Effector memory CD8-positive, alpha-beta T cell (primary cell): ENCODE results near the gene S1PR2.

Experiments used
- ATAC-seq: fragments of 150-1000 bp; cut with Tn5 transposase; replicated peaks from 2 replicates; pipeline ENCODE4 v1.10.0; 2021; ENCODE audit warnings: mild to moderate bottlenecking, moderate library complexity
- DNase-seq, 3 experiments: peaks; one replicate each; pipeline ENCODE4 v3.0.0; 2021
- H3K27ac Mint-ChIP-seq, 2 donors: one replicate each; pipeline ENCODE4 v1.8.0; 2022; ENCODE audit warnings: mild to moderate bottlenecking in 2 of 2, mixed read lengths in 2 of 2, moderate library complexity in 2 of 2
- H3K27me3 Mint-ChIP-seq, 2 donors: one replicate each; pipeline ENCODE4 v1.8.0; 2022; ENCODE audit warnings: mixed read lengths in 2 of 2
- H3K36me3 Mint-ChIP-seq: one replicate; pipeline ENCODE4 v1.8.0; 2022; ENCODE audit warnings: mild to moderate bottlenecking, moderate library complexity, mixed read lengths; ENCODE audit not compliant: insufficient read depth
- H3K4me1 Mint-ChIP-seq, 2 donors: one replicate each; pipeline ENCODE4 v1.8.0; 2022; ENCODE audit warnings: low read depth in 2 of 2, mixed read lengths in 2 of 2
- H3K4me3 Mint-ChIP-seq, 2 donors: one replicate each; pipeline ENCODE4 v1.8.0; 2022; ENCODE audit warnings: mild to moderate bottlenecking in 2 of 2, mixed read lengths in 2 of 2, moderate library complexity in 2 of 2
- H3K9me3 Mint-ChIP-seq, 2 donors: one replicate each; pipeline ENCODE4 v1.8.0; 2022; ENCODE audit warnings: mixed read lengths in 2 of 2
- total RNA-seq, 9 experiments: gene quantifications; one replicate each; lab custom pipeline; 2026; lab: John Stamatoyannopoulos, UW

The S1PR2 gene, protein sequence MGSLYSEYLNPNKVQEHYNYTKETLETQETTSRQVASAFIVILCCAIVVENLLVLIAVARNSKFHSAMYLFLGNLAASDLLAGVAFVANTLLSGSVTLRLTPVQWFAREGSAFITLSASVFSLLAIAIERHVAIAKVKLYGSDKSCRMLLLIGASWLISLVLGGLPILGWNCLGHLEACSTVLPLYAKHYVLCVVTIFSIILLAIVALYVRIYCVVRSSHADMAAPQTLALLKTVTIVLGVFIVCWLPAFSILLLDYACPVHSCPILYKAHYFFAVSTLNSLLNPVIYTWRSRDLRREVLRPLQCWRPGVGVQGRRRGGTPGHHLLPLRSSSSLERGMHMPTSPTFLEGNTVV
- total RNA-seq, result 13.4 to 49.9 (median 34.0) reads per million in 9 experiments

- Mint-ChIP-seq H3K36me3 (peaks cover 29% of the 10 kb centered on the region), H3K9me3 (no peaks in the 10 kb centered on the region), H3K27me3 (no peaks in the 10 kb centered on the region), H3K4me1 (peaks cover 21 to 31% of the 10 kb centered on the region in 2 donors), H3K4me3 (peak within 1 kb of the TSS; percentile 90 to 91), H3K27ac (peak within 1 kb of the TSS; percentile 92 to 95)
- DNase-seq (peak; percentile 67 to 74 (median 73)), ATAC-seq (peak; percentile 54)
These were observed at the start of gene S1PR2 for GRCh38 chr19:10230861-10231611. TSS of gene S1PR2 (minus strand) at chr19:10231331. CDS start at chr19:10224905, 6,426 bp downstream.

GRCh38 chr19:10279737-10280442 lies 48.8 kb upstream of the S1PR2 start:
- no peak for DNase-seq
- Mint-ChIP-seq H3K4me3 (peak overlapping the region; percentile 55 to 68), H3K27me3 (no peaks in the 10 kb centered on the region), H3K4me1 (peaks cover 15% of the 10 kb centered on the region in 2 donors), H3K9me3 (no peaks in the 10 kb centered on the region), H3K36me3 (peaks cover 85% of the 10 kb centered on the region), H3K27ac (peak overlapping the region; percentile 79 to 88)
- ATAC-seq, result peak; percentile 79

DNA sequence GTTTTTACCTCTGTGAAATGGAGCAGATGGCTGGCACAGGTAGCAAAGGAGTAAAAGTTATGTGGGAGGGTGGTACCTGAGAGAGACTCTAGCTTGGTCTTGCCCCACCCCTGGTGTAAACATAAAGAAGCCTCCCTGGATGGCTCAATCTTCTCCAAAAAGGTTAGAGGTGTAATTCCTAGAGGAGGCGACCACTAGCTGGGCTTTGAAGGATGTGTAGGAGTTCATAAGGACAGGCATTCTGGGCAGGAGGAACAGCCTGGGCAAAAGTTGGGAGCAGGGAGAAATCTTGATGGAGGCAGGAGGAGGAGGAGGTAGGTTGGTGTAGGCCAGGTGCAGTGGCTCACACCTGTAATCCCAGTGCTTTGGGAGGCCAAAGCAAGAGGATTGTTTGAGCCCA lies 47.8 kb upstream of the S1PR2 start:
- ATAC-seq (no peak), DNase-seq (no peak)
- Mint-ChIP-seq H3K4me1 (peaks cover 17% of the 10 kb centered on the region in 2 donors), H3K27ac (peak overlapping the region; percentile 79 to 88), H3K9me3 (no peaks in the 10 kb centered on the region), H3K27me3 (no peaks in the 10 kb centered on the region), H3K36me3 (peaks cover 86% of the 10 kb centered on the region), H3K4me3 (peak overlapping the region; percentile 27 to 67)

GRCh38 chr19:10277795-10278589 lies 46.9 kb upstream of the S1PR2 start:
- H3K36me3 Mint-ChIP-seq, result peaks cover 78% of the 10 kb centered on the region

GRCh38 chr19:10274589-10274988 lies 43.5 kb upstream of the S1PR2 start:
- H3K36me3 Mint-ChIP-seq, result peaks cover 87% of the 10 kb centered on the region
- no peaks in the 10 kb centered on the region for H3K9me3 Mint-ChIP-seq
- peaks cover 36 to 39% of the 10 kb centered on the region in 2 donors for H3K4me1 Mint-ChIP-seq
- peak overlapping the region in 1 of 2 donors; percentile 18 for H3K27ac Mint-ChIP-seq
- no peaks in the 10 kb centered on the region for H3K27me3 Mint-ChIP-seq
- DNase-seq, result no peak
- no peak overlapping the region for H3K4me3 Mint-ChIP-seq
- no peak for ATAC-seq

More at GRCh38 chr19:10277795-10278589, 46.9 kb upstream of the S1PR2 start:
- no peaks in the 10 kb centered on the region for H3K9me3 Mint-ChIP-seq
- no peak overlapping the region for H3K4me3 Mint-ChIP-seq
- H3K27me3 Mint-ChIP-seq, result no peaks in the 10 kb centered on the region
- H3K4me1 Mint-ChIP-seq, result peaks cover 17 to 19% of the 10 kb centered on the region in 2 donors
- H3K27ac Mint-ChIP-seq, result no peak overlapping the region
- ATAC-seq, result no peak
- no peak for DNase-seq

DNA sequence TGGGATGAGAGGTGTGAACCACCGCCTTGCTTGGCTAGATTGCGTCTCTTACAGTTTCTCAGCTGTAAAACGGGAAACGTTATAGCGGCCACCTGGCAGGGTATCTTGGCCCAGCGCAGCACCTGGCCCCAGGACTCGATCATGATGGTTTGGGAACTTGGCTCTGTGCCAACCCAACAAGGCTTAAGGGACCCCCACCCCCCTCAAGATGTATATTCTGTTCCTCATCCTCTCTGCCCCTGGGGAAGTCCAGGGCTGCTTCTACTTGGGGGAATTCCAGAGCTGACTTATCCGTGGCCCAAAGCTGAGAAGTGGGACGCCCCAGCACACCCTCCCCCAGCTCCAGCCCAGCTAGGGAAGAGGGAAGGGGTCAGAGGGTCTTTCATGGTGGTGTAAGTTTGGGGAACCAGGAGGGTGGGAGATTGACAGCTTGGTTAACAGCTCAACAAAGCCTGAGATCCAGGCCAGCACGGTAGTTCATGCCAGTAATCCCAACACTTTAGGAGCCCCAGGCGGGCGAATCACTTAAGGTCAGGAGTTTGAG lies 40.5 kb upstream of the S1PR2 start:
- H3K4me1 Mint-ChIP-seq, result peaks cover 31 to 33% of the 10 kb centered on the region in 2 donors
- peak overlapping the region; percentile 95 to 98 for H3K27ac Mint-ChIP-seq
- ATAC-seq, result peak; percentile 21
- DNase-seq, result peak; percentile 33 to 45 (median 43)
- peaks cover 64% of the 10 kb centered on the region for H3K36me3 Mint-ChIP-seq
- no peaks in the 10 kb centered on the region for H3K9me3 Mint-ChIP-seq
- no peaks in the 10 kb centered on the region for H3K27me3 Mint-ChIP-seq
- peak overlapping the region; percentile 89 for H3K4me3 Mint-ChIP-seq

DNA sequence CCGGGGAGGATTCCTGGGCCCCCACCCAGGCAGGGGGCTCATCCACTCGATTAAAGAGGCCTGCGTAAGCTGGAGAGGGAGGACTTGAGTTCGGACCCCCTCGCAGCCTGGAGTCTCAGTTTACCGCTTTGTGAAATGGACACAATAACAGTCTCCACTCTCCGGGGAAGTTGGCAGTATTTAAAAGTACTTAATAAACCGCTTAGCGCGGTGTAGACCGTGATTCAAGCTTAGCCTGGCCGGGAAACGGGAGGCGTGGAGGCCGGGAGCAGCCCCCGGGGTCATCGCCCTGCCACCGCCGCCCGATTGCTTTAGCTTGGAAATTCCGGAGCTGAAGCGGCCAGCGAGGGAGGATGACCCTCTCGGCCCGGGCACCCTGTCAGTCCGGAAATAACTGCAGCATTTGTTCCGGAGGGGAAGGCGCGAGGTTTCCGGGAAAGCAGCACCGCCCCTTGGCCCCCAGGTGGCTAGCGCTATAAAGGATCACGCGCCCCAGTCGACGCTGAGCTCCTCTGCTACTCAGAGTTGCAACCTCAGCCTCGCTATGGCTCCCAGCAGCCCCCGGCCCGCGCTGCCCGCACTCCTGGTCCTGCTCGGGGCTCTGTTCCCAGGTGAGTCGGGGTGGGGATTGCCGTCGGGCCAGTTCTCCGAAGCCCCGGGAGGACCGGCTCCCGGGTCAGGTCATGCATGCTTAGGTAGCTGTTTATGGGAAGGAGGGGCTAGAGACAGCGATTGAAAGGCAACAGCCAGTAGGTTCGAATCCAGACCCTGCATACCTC lies 39.7 kb upstream of the S1PR2 start, which contains the start of gene ICAM1:
Gene ICAM1, plus strand, starts transcription at position 505 of the 779 bp plus-strand sequence. Its CDS starts 40 bp downstream, at position 545.
- Mint-ChIP-seq H3K4me1 (peaks cover 31 to 33% of the 10 kb centered on the region in 2 donors), H3K4me3 (peak within 1 kb of the TSS; percentile 89), H3K9me3 (no peaks in the 10 kb centered on the region), H3K27me3 (no peaks in the 10 kb centered on the region), H3K36me3 (peaks cover 56% of the 10 kb centered on the region), H3K27ac (peak within 1 kb of the TSS; percentile 95 to 98)
- DNase-seq (peak; percentile 70 to 72 (median 72)), ATAC-seq (peak; percentile 56)

- Mint-ChIP-seq H3K36me3 (peaks cover 50% of the 10 kb centered on the region), H3K4me3 (peak overlapping the region; percentile 89), H3K27ac (peak overlapping the region; percentile 95 to 98), H3K9me3 (no peaks in the 10 kb centered on the region), H3K27me3 (no peaks in the 10 kb centered on the region), H3K4me1 (peaks cover 31 to 33% of the 10 kb centered on the region in 2 donors)
- ATAC-seq (peak; percentile 71), DNase-seq (peak; percentile 76 to 80 (median 78))
These were observed 39.1 kb upstream of the S1PR2 start for GRCh38 chr19:10270180-10270615.

DNA sequence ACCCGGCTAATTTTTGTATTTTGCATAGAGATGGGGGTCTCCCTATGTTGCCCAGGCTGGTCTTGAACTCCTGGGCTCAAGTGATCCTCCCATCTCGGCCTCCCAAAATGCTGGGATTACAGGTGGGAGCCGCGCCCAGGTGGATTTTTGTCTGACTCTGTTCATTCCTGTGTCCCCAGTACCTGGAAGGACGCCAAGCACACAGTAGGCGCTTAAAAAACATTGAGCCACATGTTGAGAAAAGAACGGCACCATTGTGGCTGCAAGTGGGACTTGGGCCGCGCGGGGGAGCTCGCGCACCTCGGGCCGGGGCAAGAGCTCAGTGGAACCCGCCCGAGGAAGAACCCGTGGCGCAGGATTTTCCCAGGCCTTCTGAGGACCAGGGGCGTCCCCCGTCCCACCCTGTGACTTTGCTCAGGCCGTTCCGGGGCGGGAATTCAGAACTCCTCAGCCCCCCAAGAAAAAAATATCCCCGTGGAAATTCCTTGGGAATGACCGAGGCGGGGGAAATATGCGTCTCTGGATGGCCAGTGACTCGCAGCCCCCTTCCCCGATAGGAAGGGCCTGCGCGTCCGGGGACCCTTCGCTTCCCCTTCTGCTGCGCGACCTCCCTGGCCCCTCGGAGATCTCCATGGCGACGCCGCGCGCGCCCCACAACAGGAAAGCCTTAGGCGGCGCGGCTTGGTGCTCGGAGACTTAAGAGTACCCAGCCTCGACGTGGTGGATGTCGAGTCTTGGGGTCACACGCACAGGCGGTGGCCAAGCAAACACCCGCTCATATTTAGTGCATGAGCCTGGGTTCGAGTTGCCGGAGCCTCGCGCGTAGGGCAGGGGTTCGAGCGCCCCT lies 38.4 kb upstream of the S1PR2 start:
- Mint-ChIP-seq H3K4me1 (peaks cover 31 to 33% of the 10 kb centered on the region in 2 donors), H3K27ac (peak overlapping the region; percentile 95 to 98), H3K36me3 (peaks cover 44% of the 10 kb centered on the region), H3K27me3 (no peaks in the 10 kb centered on the region), H3K9me3 (no peaks in the 10 kb centered on the region), H3K4me3 (peak overlapping the region; percentile 89)
- DNase-seq, result peak; percentile 90 to 94 (median 90)
- peak; percentile 67 for ATAC-seq

DNA sequence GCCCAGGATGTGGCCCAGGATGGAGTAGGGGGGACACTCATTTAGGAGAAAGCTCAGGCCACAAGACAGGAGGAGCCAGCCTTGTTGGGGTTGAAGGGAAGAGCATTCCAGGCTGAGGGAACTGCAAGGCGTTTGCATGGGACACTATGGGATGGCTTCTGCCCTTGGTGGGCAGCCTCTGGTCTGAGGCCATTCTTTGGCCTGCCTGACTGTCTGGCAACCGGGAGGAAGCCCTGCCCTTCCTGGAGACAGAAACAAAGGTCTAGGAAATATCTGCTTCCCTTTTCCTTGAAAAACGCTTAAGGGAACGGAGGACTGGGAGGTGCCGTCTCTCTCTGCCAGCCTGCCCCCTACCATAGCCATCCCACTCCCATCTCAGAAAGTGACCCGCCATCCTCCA lies 36.9 kb upstream of the S1PR2 start:
- no peaks in the 10 kb centered on the region for H3K27me3 Mint-ChIP-seq
- no peak overlapping the region for H3K4me3 Mint-ChIP-seq
- no peaks in the 10 kb centered on the region for H3K9me3 Mint-ChIP-seq
- H3K36me3 Mint-ChIP-seq, result peaks cover 38% of the 10 kb centered on the region
- H3K4me1 Mint-ChIP-seq, result peaks cover 29 to 30% of the 10 kb centered on the region in 2 donors
- ATAC-seq (no peak), DNase-seq (no peak)
- no peak overlapping the region for H3K27ac Mint-ChIP-seq

DNA sequence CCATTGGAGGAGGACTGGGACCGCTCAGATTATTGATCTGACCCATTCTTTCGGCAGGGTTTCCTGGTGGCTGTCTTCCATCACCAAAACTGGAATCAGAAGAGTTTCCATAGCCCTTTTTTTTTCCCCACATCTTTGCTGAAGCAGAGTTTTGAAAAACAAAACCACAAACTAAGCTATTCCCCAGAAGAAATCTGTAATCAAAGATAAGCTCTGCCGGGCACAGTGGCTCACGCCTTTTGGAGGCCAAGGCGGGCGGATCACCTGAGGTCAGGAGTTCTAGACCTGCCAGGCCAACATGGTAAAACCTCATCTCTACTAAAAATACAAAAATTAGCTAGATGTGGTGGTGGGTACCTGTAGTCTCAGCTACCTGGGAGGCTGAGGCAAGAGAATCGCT lies 35.6 kb upstream of the S1PR2 start:
- Mint-ChIP-seq H3K4me3 (no peak overlapping the region), H3K36me3 (peaks cover 31% of the 10 kb centered on the region), H3K4me1 (peaks cover 20 to 21% of the 10 kb centered on the region in 2 donors), H3K27me3 (no peaks in the 10 kb centered on the region), H3K9me3 (no peaks in the 10 kb centered on the region), H3K27ac (no peak overlapping the region)
- no peak for ATAC-seq
- no peak for DNase-seq
